ENCODE data around the gene EPHA7.

DNA sequence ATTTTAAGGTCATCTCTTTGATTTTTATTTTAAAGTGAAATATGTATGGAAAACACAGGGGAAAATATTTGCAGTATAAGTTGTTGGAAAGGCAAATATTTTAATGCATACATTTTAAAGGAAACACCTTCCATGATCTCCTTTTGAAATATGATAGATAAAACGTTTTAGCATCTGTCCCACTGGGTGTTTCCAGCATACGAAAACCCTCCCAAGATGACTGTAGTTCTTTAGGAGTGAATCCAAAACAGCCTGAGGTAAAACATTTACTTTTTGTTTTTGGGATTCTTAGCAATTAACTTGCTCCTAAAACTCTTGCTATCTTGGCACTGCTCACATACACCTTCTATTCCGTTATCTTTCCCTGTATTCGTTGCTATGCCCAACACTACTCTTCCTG is 210.0 kb downstream of the EPHA7 start:
- TF ChIP-seq, protein P1, sequence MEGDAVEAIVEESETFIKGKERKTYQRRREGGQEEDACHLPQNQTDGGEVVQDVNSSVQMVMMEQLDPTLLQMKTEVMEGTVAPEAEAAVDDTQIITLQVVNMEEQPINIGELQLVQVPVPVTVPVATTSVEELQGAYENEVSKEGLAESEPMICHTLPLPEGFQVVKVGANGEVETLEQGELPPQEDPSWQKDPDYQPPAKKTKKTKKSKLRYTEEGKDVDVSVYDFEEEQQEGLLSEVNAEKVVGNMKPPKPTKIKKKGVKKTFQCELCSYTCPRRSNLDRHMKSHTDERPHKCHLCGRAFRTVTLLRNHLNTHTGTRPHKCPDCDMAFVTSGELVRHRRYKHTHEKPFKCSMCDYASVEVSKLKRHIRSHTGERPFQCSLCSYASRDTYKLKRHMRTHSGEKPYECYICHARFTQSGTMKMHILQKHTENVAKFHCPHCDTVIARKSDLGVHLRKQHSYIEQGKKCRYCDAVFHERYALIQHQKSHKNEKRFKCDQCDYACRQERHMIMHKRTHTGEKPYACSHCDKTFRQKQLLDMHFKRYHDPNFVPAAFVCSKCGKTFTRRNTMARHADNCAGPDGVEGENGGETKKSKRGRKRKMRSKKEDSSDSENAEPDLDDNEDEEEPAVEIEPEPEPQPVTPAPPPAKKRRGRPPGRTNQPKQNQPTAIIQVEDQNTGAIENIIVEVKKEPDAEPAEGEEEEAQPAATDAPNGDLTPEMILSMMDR (IDR thresholded peaks at IDR 0.05; ENCODE audit: insufficient read depth, low read length): no peak
- TF ChIP-seq POLR2AphosphoS5 (IDR thresholded peaks at IDR 0.05; ENCODE audit: low read depth) (no peak), SPI1 (IDR thresholded peaks at IDR 0.05; ENCODE audit: borderline replicate concordance, low read depth) (no peak)

Measured in HL-60 (cell line).